Fibroblast of skin of scalp (primary cell): ENCODE measurements around the gene ZNF414.
A peak's percentile ranks its signal among the peaks of the same experiment; 100 is the strongest.

ENCODE experiments used
- DNase-seq: peaks from one replicate; pipeline ENCODE4 v3.0.0-alpha.2; 2013

Gene ZNF414

GRCh38 chr19:8489561-8490394, 24.2 kb downstream of the ZNF414 start:
- DNase-seq, result no peak

- DNase-seq, result no peak
Observed at GRCh38 chr19:8488365-8488764, 25.6 kb downstream of the ZNF414 start.

GRCh38 chr19:8487137-8487851, 26.7 kb downstream of the ZNF414 start:
- no peak for DNase-seq

- no peak for DNase-seq
Observed at GRCh38 chr19:8486661-8487136, 27.3 kb downstream of the ZNF414 start.

- DNase-seq, result no peak
Observed at GRCh38 chr19:8485561-8486371, 28.2 kb downstream of the ZNF414 start.

GRCh38 chr19:8484331-8484894, 29.6 kb downstream of the ZNF414 start:
- no peak for DNase-seq

GRCh38 chr19:8483165-8483564, 30.8 kb downstream of the ZNF414 start:
- no peak for DNase-seq

GRCh38 chr19:8482696-8483095, 31.3 kb downstream of the ZNF414 start:
- DNase-seq, result no peak

- no peak for DNase-seq
Observed at GRCh38 chr19:8481616-8482015, 32.4 kb downstream of the ZNF414 start.

- no peak for DNase-seq
Observed at GRCh38 chr19:8481201-8481600, 32.8 kb downstream of the ZNF414 start.

GRCh38 chr19:8478598-8478997, 35.4 kb downstream of the ZNF414 start:
- no peak for DNase-seq

- DNase-seq, result no peak
Observed at GRCh38 chr19:8477889-8478288, 36.1 kb downstream of the ZNF414 start.

- DNase-seq, result no peak
Observed at GRCh38 chr19:8476524-8476923, 37.4 kb downstream of the ZNF414 start.

- no peak for DNase-seq
Observed at GRCh38 chr19:8475005-8475404, 39.0 kb downstream of the ZNF414 start.

- no peak for DNase-seq
Observed at GRCh38 chr19:8473648-8474476, 40.1 kb downstream of the ZNF414 start.

GRCh38 chr19:8469613-8470368, 44.2 kb downstream of the ZNF414 start:
- no peak for DNase-seq

- peak; percentile 43 for DNase-seq
Observed at GRCh38 chr19:8468761-8469373, 45.1 kb downstream of the ZNF414 start.

GRCh38 chr19:8468124-8468523, 45.8 kb downstream of the ZNF414 start:
- DNase-seq, result no peak

GRCh38 chr19:8466018-8466417, 47.9 kb downstream of the ZNF414 start:
- peak; percentile 12 for DNase-seq

- no peak for DNase-seq
Observed at GRCh38 chr19:8463365-8463764, 50.6 kb downstream of the ZNF414 start.
